ENCODE results near the gene ATG9B. TPM values are rescaled to one million over a fixed set of nuclear protein-coding genes. Genes with fewer than 3 reads are reported as not detected.

The ATG9B gene
- total and polyA plus RNA-seq, 2 donors (not counting 1 experiment from before 2014, with no cell fraction given), result 5.1 to 7.2 TPM

DNA sequence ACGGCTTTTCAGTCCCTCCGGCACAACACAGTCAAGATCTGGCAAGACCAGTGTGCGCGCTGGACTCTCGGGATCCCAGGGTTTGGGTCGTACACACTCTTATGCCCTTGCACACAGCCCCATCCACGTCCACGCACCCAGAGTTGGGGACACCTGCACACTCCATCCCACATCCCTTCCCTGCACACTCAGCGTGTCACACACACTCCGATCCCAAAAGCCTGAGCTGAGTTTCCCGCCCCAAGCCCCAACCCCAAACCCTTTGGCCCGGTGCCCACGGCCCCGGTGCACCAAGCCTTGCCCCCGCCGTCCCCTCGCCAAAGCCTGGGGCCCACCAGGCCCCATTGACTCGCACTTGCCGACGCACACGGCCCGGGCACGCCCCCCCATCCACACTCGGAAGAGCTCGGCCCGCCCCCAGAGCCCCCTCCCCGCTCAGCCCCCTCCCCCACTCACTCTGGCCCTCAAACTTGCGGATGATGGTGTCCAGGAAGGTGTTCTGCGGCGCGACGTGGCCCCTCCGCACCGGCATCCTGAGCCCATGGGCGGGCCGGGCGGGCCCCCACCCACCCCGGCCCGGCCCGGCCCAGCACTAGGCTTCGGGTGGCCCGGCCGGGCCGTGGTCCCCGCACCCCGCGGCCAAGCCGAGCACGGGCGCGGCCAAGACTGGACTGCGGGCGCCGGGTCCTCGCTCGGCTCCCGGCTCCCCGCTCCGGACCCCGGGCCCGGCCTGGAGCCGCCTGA is 46.7 kb downstream of the ATG9B start:
- peak overlapping the region; percentile 26 for H3K27ac Mint-ChIP-seq
- H3K4me3 ChIP-seq (ENCODE audit: control extremely low read depth in 1 of 5, extremely low read depth in 1 of 5, insufficient read depth in 1 of 5, low read depth in 2 of 5, low read length in 4 of 5), result peak overlapping the region in 1 of 5 experiments; percentile 11
- H3K4me3 Mint-ChIP-seq, result peak overlapping the region; percentile 85
- peaks cover 0 to 59% (median 32%) of the 10 kb centered on the region in 4 experiments for H3K27me3 ChIP-seq (replicated peaks in 1 of 4; ENCODE audit: control extremely low read depth in 1 of 4, control insufficient read depth in 3 of 4, insufficient read depth in 4 of 4, low read length in 3 of 4)
- peaks cover 0 to 30% (median 0%) of the 10 kb centered on the region in 3 donors for H3K9me3 ChIP-seq (ENCODE audit: control extremely low read depth in 1 of 3, control insufficient read depth in 2 of 3, insufficient read depth in 1 of 3, low read length in 2 of 3)
- peaks cover 44% of the 10 kb centered on the region for H3K4me1 Mint-ChIP-seq
- ChIA-PET POLR2A (no interaction called here), CTCF (interaction anchor here (0.5 kb wide), 1 partner anchor 11 kb away, joined by 3 read pairs; no protein-coding TSS in a partner anchor)
- H3K36me3 ChIP-seq (replicated peaks in 1 of 2; ENCODE audit: control extremely low read depth in 1 of 2, control insufficient read depth in 1 of 2, extremely low read depth in 1 of 2, insufficient read depth in 2 of 2, low read length in 1 of 2), result no peaks in the 10 kb centered on the region
- peak; percentile 28 for DNase-seq
- H2AFZ ChIP-seq (ENCODE audit: insufficient read depth, low read depth, low read length, poor library complexity, severe bottlenecking), result no peak overlapping the region
- intact Hi-C loops (cut with micrococcal nuclease), result loop anchor here (5.0 kb wide), 1 partner anchor 105 kb away; the partner anchor contains the start of genes FASTK and TMUB1
- no peaks in the 10 kb centered on the region for H3K79me2 ChIP-seq (ENCODE audit: control insufficient read depth, insufficient read depth, low read length)
- H4K20me1 ChIP-seq (ENCODE audit: control insufficient read depth, insufficient read depth, low read length, poor library complexity, severe bottlenecking), result no peaks in the 10 kb centered on the region
- WGBS (ENCODE audit: insufficient coverage), result 6% methylated on average over 51 of the region's 62 CpGs
- no peak for ATAC-seq (ENCODE audit: low read depth)
- H3K9me3 Mint-ChIP-seq (ENCODE audit: insufficient read depth), result no peaks in the 10 kb centered on the region
- peaks cover 36% of the 10 kb centered on the region for H3K27me3 Mint-ChIP-seq
- TF ChIP-seq, protein P1, sequence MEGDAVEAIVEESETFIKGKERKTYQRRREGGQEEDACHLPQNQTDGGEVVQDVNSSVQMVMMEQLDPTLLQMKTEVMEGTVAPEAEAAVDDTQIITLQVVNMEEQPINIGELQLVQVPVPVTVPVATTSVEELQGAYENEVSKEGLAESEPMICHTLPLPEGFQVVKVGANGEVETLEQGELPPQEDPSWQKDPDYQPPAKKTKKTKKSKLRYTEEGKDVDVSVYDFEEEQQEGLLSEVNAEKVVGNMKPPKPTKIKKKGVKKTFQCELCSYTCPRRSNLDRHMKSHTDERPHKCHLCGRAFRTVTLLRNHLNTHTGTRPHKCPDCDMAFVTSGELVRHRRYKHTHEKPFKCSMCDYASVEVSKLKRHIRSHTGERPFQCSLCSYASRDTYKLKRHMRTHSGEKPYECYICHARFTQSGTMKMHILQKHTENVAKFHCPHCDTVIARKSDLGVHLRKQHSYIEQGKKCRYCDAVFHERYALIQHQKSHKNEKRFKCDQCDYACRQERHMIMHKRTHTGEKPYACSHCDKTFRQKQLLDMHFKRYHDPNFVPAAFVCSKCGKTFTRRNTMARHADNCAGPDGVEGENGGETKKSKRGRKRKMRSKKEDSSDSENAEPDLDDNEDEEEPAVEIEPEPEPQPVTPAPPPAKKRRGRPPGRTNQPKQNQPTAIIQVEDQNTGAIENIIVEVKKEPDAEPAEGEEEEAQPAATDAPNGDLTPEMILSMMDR (IDR thresholded peaks at IDR 0.05), result no peak
- peak; percentile 44 for TF ChIP-seq EZH2 (IDR thresholded peaks at IDR 0.05; ENCODE audit: borderline replicate concordance, insufficient read depth, low read depth, low read length, poor library complexity, severe bottlenecking)
- H3K4me1 ChIP-seq (ENCODE audit: control insufficient read depth in 2 of 2, insufficient read depth in 2 of 2, low read length in 2 of 2), result peaks cover 37 to 42% of the 10 kb centered on the region in 2 donors
- H3K4me2 ChIP-seq (replicated peaks; ENCODE audit: low read depth, low read length, poor library complexity, severe bottlenecking), result peak overlapping the region; percentile 79
- H3K27ac ChIP-seq (ENCODE audit: low read length in 2 of 2), result no peak overlapping the region
- no peak overlapping the region for H3K9ac ChIP-seq (ENCODE audit: low read length)
